GM12864 (cell line): ENCODE measurements around the gene MICU2.

Source experiments
- DNase-seq: peaks from one replicate; pipeline ENCODE4 v3.0.0-alpha.2; 2011; ENCODE audit warnings: low read depth
- H3K4me3 ChIP-seq: 2 replicates; pipeline ENCODE4 v1.5.1; 2011; ENCODE audit warnings: mild to moderate bottlenecking, low read depth, low read length, control low read depth
- TF ChIP-seq, protein P1 (sequence below): IDR thresholded peaks from 2 replicates; pipeline ENCODE4 v1.5.1; 2011; ENCODE audit warnings: low read depth, mild to moderate bottlenecking, moderate library complexity, low read length, control low read depth, inconsistent platforms; ENCODE audit errors: missing control alignments

The MICU2 gene, protein sequence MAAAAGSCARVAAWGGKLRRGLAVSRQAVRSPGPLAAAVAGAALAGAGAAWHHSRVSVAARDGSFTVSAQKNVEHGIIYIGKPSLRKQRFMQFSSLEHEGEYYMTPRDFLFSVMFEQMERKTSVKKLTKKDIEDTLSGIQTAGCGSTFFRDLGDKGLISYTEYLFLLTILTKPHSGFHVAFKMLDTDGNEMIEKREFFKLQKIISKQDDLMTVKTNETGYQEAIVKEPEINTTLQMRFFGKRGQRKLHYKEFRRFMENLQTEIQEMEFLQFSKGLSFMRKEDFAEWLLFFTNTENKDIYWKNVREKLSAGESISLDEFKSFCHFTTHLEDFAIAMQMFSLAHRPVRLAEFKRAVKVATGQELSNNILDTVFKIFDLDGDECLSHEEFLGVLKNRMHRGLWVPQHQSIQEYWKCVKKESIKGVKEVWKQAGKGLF

DNA sequence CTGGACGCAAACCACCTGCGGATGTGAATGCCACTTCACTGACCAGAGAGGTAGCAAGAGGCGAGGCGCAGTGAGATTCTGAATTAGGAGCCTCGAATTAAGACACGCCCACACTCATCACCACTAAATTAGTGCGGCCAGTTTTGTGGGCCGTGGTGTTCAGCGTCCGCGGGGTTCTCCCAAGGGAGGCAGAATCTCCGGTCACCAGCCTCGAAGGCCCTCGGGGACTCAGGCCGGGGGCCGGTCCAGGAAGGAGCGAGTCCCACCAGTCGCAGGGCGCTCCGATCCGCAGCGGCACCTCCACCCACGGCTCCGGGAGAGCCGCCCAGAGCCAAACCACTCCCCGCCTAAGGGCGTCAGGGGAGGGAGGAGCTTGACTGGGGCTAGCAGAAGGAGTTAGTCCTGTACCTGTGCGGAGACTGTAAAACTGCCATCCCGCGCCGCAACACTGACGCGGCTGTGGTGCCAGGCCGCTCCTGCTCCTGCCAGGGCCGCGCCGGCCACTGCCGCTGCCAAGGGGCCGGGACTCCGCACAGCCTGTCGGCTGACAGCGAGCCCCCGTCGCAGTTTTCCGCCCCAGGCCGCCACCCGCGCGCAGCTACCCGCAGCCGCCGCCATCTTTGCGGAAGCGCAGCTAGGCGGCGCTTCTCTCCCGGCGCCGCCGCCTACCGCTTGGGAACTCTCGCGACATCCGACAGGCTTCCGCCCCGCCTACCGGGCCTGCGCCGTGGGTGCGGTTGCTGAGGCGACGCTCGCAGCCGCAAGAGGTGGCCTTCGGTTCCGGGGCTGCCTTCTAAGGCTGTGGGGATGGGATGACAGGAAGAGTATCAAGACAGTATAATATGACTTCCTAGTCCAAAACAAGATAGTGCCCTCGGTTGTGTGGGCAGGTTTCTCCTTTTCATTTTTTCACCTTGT lies at the start of gene MICU2:
Gene MICU2, minus strand, starts transcription at position 640 of the 918 bp plus-strand sequence. Its CDS starts 22 bp downstream, at position 618.
- H3K4me3 ChIP-seq, result peak within 1 kb of the TSS; percentile 94
- peak; percentile 90 for DNase-seq
- TF ChIP-seq, protein P1, sequence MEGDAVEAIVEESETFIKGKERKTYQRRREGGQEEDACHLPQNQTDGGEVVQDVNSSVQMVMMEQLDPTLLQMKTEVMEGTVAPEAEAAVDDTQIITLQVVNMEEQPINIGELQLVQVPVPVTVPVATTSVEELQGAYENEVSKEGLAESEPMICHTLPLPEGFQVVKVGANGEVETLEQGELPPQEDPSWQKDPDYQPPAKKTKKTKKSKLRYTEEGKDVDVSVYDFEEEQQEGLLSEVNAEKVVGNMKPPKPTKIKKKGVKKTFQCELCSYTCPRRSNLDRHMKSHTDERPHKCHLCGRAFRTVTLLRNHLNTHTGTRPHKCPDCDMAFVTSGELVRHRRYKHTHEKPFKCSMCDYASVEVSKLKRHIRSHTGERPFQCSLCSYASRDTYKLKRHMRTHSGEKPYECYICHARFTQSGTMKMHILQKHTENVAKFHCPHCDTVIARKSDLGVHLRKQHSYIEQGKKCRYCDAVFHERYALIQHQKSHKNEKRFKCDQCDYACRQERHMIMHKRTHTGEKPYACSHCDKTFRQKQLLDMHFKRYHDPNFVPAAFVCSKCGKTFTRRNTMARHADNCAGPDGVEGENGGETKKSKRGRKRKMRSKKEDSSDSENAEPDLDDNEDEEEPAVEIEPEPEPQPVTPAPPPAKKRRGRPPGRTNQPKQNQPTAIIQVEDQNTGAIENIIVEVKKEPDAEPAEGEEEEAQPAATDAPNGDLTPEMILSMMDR, result no peak

DNA sequence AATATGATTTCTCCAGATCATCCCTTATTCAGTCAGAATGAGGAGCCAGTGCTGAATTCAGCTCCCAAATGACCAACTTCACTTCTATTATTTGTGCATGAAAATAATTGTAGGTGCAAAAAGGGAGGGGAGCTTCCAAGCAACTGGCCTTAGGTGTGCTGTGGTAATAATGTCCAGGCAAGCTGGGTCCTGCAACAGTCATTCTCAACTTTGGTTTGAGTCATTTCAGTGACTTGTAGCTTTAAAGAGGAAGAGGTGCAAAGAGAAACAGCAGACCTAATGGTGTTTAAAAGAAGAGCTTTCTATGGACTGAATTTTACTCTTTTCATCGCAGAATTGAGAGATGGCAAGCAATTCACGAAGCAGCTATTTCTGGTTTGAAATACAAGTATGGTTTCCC lies 37.7 kb upstream of the MICU2 start:
- DNase-seq, result no peak
- H3K4me3 ChIP-seq, result no peak overlapping the region
- TF ChIP-seq, protein P1, result no peak

DNA sequence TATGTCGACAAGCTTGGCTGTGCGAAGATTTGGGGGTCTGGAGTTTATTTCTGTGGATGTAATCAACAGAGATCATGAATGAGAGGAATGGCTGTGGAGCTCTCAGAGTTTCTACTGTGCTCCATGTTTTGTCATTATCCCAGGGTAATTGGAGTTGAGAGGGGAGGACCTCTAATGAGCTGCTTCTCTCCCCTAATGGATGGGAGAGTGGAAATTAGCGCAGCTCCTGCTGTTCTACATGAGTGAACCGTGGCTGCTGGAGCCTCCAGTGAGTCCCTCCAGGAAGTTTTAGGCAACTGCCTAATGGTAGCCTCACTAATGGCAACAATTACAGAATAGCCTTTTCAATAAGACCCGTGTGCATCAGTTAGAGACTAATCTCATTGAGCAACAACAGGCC lies 35.6 kb upstream of the MICU2 start:
- TF ChIP-seq, protein P1, result no peak
- no peak overlapping the region for H3K4me3 ChIP-seq
- DNase-seq, result no peak

DNA sequence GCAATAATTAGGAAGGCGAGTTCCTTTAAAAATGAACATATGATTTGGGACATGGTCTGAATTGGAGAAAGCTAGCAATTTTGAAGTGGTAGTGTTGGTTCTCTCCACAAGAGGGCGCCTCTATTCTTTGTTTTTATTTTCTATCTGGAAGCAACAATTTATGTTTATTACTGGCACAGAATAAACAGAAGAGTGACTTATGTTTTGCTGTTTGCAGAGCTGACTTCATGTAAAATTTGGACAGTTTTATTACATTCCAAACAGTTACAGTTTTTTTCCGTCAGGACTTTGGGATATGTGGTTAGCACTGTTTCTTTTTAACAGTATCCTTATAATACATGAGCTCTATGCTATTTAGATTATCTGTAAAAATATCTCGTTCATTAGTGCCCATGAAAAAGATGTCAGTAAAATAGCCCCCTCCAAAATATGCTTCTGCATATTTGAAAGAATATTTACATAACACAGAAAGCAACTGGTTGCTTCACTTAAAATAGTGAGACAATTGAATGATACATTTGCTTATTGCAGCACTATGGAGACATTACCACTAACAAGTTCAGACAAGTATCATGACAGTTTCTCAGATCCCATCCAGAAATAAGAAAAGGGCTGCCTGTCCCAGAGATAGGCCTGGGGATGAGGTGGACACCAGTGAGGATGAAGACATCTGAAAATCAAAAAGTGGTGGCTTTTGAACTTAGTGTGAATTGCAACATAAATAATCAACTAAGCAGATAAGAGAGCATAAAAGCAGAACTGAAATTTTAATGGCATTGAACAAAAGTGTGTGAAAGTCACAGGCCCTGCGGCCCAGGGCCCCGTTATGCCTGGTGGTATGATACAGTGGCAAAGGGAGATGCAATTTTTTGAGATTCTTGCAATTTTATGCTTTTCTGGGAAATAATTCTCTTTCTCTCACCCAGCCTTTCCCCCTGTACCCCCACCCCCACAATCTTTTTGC lies 34.6 kb upstream of the MICU2 start:
- H3K4me3 ChIP-seq, result no peak overlapping the region
- TF ChIP-seq, protein P1, result peak; percentile 68
- no peak for DNase-seq

DNA sequence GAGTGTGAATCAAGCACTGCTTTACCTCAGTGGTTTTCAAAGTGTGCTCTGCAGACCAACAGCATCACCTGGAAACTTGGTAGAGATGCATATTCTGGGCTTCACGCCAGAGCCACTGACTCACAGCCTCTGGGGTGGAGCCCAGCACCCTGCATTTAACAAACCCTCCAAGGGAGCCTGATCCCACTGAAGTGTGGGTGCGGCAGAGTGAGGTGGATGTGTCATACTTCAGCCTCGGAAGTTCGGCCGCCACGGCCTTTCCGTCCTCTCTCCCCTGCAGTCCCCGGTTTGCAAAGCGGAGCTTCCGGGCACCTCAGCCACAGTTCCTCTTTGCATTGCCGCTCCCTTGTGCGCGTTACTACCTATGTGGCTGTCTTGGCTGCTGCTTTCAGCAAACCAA lies 33.3 kb upstream of the MICU2 start:
- H3K4me3 ChIP-seq, result no peak overlapping the region
- TF ChIP-seq, protein P1, result no peak
- DNase-seq, result no peak

DNA sequence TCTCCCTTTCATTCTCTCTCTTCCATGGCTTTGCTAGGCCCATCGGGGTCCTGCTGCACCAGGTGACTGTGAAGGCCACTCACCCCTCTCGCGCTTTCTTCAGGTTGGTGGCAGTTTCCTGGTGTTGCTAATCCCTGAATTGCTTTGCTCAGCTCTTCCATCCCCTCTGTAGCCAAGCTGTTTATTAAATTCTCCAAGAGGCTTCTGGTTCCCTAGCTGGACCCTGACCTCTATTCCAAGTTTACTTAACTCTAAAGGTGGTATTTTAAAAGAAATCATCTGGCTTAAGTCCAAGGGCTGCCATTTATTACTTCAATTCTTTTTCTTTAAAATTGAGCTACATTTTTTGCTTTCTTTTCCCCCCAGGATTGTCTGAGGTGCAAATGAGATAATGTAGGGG lies 32.7 kb upstream of the MICU2 start:
- TF ChIP-seq, protein P1, result no peak
- H3K4me3 ChIP-seq, result no peak overlapping the region
- DNase-seq, result no peak
